Stimulated activated CD4-positive, alpha-beta T cell treated with anti-CD3 and anti-CD28 coated beads, TNF-alpha, amount 100 ng/mL, for 48 hours (primary cell): Measurements from ENCODE around the gene FAM162A.
"Not testable (repeated sequence)": the region's sequence is repeated elsewhere in the genome, so short reads cannot be mapped to it uniquely, and the experiment has no call there.

Experiments
- DNase-seq, 3 donors: peaks; one replicate each; pipeline ENCODE4 v3.0.0-alpha.2; 2020; ENCODE audit warnings: low read depth in 3 of 3

The FAM162A gene

DNA sequence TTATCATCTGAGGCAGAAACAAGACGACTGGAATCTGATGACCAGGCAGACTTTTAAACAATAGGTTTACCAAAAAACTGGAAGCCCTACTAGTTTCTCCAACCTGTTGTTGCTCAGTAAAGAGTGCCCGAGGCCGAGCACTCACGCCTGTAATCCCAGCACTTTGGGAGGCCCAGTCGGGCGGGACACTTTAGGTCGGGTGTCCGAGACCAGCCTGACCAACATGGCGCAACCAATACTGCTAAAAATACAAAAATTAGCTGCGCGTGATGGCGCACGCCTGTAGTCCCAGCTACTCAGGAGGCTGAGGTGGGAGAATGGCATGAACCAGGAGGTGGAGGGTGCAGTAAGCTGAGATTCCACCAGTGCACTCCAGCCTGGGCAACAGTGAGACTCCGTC, 33.0 kb downstream of the FAM162A start:
- DNase-seq = no peak

DNA sequence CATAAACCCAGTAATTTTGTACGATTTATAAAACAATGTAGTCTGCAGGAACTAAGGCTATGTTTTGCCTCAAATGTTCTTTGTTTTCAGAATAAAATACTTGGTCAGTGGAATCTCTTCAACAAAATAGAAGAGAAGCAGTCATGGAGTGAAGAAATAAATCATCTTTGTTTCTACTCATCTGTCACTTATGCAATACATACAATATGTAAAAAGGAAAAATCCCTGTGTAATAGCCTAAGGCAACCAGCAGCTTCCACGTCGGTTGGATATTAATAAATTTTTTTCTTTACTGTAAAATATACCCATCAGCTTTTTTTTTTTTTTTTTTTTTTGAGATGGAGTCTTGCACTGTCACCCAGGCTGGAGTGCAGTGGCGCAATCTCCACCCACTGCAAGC, 37.1 kb downstream of the FAM162A start:
- DNase-seq = no peak

- DNase-seq = no peak
Measured at GRCh38 chr3:122421836-122422235, 37.9 kb downstream of the FAM162A start.

DNA sequence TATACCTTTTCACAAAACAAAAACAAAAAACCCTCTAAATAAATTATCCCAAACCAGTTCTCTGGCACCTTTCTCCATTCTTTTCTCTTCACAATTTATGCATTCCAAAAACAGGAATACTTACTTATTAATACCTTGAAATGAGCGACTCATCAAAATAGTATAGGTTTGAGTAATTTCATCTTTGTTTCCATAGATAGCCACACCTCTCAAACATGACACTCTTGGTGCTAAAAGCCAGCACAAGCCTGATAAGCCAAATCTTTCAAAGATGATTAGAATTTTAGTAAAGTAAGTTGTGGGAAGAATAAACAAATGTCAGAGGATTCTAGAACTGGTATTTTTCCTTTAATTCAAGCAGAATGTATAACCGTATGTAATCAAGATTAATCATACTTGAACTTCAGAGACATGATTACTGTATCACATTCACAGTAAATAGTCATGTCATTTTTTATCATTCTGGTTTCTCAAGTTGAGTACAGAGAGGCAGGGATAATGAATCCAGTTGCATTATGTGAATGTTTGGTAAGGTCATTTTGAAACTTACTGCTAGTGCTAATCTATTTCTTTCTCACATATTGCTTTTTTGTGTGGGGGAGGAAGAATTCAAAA, 44.0 kb downstream of the FAM162A start:
- DNase-seq = no peak

- no peak for DNase-seq
Measured at GRCh38 chr3:122430371-122430770, 46.4 kb downstream of the FAM162A start.

DNA sequence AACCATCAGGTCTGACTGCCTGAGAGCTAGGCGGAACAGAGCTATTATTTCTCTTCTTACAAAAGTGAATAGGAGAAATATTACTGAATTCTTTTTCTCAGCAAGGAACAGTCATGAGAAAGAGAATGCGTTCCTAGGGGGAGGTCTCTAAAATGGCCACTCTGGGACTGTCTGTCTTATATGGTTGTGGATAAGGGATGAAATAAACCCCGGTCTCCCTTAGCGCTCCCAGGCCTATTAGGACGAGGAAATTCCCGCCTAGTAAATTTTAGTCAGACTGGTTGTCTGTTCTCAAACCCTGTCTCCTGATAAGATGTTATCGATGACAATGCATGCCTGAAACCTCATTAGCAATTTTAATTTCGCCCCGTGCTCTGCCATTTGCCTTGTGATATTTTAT, 52.0 kb downstream of the FAM162A start:
- no peak for DNase-seq

- DNase-seq = no peak
Measured at GRCh38 chr3:122443090-122443489, 59.1 kb downstream of the FAM162A start.

DNA sequence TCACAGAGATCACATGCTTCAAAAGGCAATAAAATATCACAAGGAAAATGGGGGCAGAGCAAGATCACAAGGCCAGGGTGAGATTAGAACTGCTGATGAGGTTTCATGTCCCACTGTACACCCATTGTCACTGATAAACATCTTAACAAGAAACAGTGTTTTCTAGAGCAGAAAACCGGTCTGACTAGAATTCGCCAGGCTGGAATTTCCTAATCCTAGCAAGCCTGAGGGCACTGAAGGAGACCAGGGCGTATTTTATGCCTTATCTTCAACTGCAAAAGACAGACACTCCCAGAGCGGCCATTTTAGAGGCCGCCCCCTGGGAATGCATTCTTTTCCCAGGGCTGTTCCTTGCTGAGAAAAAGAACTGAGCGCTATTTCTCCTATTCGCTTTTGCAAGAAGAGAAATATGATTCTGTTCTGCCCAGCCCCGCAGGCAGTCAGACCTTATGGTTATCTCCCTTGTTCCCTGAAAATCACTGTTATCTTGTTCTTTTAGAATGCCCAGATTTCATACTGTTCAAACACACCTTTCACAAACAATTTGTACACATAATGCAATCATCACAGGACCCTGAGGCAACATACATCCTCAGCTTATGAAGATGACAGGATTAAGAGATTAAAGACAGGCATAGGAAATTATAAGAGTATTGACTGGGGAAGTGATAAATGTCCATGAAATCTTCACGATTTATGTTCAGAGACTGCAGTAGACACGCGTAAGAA, 59.9 kb downstream of the FAM162A start:
- not testable (repeated sequence) for DNase-seq

DNA sequence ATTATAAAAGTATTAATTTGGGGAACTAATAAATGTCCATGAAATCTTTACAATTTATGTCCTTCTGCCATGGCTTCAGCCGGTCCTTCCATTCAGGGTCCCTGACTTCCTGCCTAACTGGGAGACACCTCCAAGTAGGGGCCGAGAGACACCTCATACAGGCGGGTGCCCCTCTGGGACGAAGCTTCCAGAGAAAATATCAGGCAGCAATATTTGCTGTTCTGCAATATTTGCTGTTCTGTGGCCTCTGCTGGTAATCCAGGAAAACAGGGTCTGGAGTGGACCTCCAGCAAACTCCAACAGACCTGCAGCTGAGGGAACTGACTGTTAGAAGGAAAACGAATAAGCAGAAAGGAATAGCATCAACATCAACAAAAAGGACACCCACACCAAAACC, 60.5 kb downstream of the FAM162A start:
- DNase-seq = not testable (repeated sequence)

- not testable (repeated sequence) for DNase-seq
Measured at GRCh38 chr3:122448218-122448617, 64.2 kb downstream of the FAM162A start.

- DNase-seq = no peak
Measured at GRCh38 chr3:122451371-122451770, 67.4 kb downstream of the FAM162A start.

GRCh38 chr3:122456074-122456473, 72.1 kb downstream of the FAM162A start:
- DNase-seq = no peak

DNA sequence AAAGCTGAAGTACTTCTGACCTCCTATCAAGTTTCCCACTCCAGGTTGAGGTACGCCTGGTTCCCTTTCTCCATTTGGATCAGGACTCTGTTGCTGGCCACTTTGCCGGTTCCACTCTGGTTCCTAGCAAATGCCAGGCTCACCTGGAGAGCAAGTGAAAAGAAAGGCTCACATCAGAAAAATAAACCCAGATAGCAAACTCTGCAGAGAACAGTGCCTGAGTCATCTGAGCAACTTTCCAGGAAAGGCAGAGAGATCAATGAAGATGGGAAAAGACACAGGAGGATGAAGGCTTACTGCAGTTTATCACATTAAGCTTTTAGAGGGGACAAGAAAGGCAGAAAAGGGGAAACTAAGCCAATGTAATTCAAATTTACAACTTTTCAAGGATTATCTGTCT, 73.7 kb downstream of the FAM162A start:
- DNase-seq = no peak

DNA sequence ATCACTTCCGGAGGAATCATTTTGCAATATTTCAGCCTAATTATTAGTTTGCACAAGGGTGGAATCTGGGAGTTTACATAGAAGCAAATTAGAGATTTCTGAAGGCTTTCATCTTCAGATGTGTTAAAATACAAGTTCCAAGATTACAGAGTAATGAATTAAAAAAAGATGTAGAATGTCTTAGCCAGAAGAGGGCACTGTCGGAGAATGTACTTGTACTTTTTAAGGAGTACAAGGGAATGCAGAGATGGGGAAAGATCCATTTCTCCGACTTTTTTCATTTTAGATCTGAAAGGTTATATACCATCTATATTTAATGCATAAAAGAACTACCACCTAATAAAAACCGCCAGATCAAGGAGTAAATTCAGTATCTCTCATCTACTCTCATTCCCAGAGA, 75.0 kb downstream of the FAM162A start:
- no peak for DNase-seq

GRCh38 chr3:122461806-122462205, 77.8 kb downstream of the FAM162A start:
- DNase-seq = no peak
